ENCODE measurements around the gene DMRT2.
A peak's percentile ranks its signal among the peaks of the same experiment; 100 is the strongest.

DMRT2 gene

GRCh38 chr9:1065130-1065529 is 15.0 kb downstream of the DMRT2 start:
- Histone ChIP-seq H3K4me1 (ENCODE audit: control insufficient read depth, low read depth, low read length) (no peaks in the 10 kb centered on the region), H3K27ac (ENCODE audit: low read length) (no peak overlapping the region), H3K9me3 (ENCODE audit: control insufficient read depth, low read depth, low read length) (peaks cover 6% of the 10 kb centered on the region), H3K27me3 (ENCODE audit: control insufficient read depth, insufficient read depth, low read length) (no peaks in the 10 kb centered on the region), H3K9ac (ENCODE audit: low read length) (no peak overlapping the region), H3K4me3 (ENCODE audit: low read length) (no peak overlapping the region), H3K36me3 (ENCODE audit: control insufficient read depth, low read depth, low read length) (no peaks in the 10 kb centered on the region)

GRCh38 chr9:1070692-1071091 is 20.5 kb downstream of the DMRT2 start:
- Histone ChIP-seq H3K27ac (ENCODE audit: low read length) (no peak overlapping the region), H3K9ac (ENCODE audit: low read length) (no peak overlapping the region), H3K4me3 (ENCODE audit: low read length) (no peak overlapping the region), H3K27me3 (ENCODE audit: control insufficient read depth, insufficient read depth, low read length) (no peaks in the 10 kb centered on the region), H3K36me3 (ENCODE audit: control insufficient read depth, low read depth, low read length) (no peaks in the 10 kb centered on the region), H3K9me3 (ENCODE audit: control insufficient read depth, low read depth, low read length) (peaks cover 7% of the 10 kb centered on the region), H3K4me1 (ENCODE audit: control insufficient read depth, low read depth, low read length) (no peaks in the 10 kb centered on the region)

- no peak overlapping the region for H3K4me3 ChIP-seq (ENCODE audit: low read length)
- no peaks in the 10 kb centered on the region for H3K4me1 ChIP-seq (ENCODE audit: control insufficient read depth, low read depth, low read length)
- no peaks in the 10 kb centered on the region for H3K36me3 ChIP-seq (ENCODE audit: control insufficient read depth, low read depth, low read length)
- no peak overlapping the region for H3K27ac ChIP-seq (ENCODE audit: low read length)
- peaks cover 7% of the 10 kb centered on the region for H3K9me3 ChIP-seq (ENCODE audit: control insufficient read depth, low read depth, low read length)
- no peak overlapping the region for H3K9ac ChIP-seq (ENCODE audit: low read length)
- no peaks in the 10 kb centered on the region for H3K27me3 ChIP-seq (ENCODE audit: control insufficient read depth, insufficient read depth, low read length)
Observed at GRCh38 chr9:1071730-1072129, 21.6 kb downstream of the DMRT2 start.

GRCh38 chr9:1073497-1073896 is 23.3 kb downstream of the DMRT2 start:
- H3K27ac ChIP-seq (ENCODE audit: low read length) = no peak overlapping the region
- no peaks in the 10 kb centered on the region for H3K27me3 ChIP-seq (ENCODE audit: control insufficient read depth, insufficient read depth, low read length)
- no peak overlapping the region for H3K4me3 ChIP-seq (ENCODE audit: low read length)
- H3K36me3 ChIP-seq (ENCODE audit: control insufficient read depth, low read depth, low read length) = no peaks in the 10 kb centered on the region
- H3K4me1 ChIP-seq (ENCODE audit: control insufficient read depth, low read depth, low read length) = no peaks in the 10 kb centered on the region
- H3K9me3 ChIP-seq (ENCODE audit: control insufficient read depth, low read depth, low read length) = peaks cover 7% of the 10 kb centered on the region
- no peak overlapping the region for H3K9ac ChIP-seq (ENCODE audit: low read length)

GRCh38 chr9:1077616-1078015 is 27.5 kb downstream of the DMRT2 start:
- Histone ChIP-seq H3K27me3 (ENCODE audit: control insufficient read depth, insufficient read depth, low read length) (peaks cover 4% of the 10 kb centered on the region), H3K27ac (ENCODE audit: low read length) (no peak overlapping the region), H3K9me3 (ENCODE audit: control insufficient read depth, low read depth, low read length) (no peaks in the 10 kb centered on the region), H3K4me1 (ENCODE audit: control insufficient read depth, low read depth, low read length) (no peaks in the 10 kb centered on the region), H3K36me3 (ENCODE audit: control insufficient read depth, low read depth, low read length) (no peaks in the 10 kb centered on the region), H3K4me3 (ENCODE audit: low read length) (no peak overlapping the region), H3K9ac (ENCODE audit: low read length) (no peak overlapping the region)

GRCh38 chr9:1083325-1083913 is 33.3 kb downstream of the DMRT2 start:
- H3K9me3 ChIP-seq (ENCODE audit: control insufficient read depth, low read depth, low read length) = no peaks in the 10 kb centered on the region
- H3K9ac ChIP-seq (ENCODE audit: low read length) = no peak overlapping the region
- peaks cover 13% of the 10 kb centered on the region for H3K27me3 ChIP-seq (ENCODE audit: control insufficient read depth, insufficient read depth, low read length)
- H3K4me3 ChIP-seq (ENCODE audit: low read length) = peak overlapping the region; percentile 71
- H3K27ac ChIP-seq (ENCODE audit: low read length) = no peak overlapping the region
- no peaks in the 10 kb centered on the region for H3K36me3 ChIP-seq (ENCODE audit: control insufficient read depth, low read depth, low read length)
- no peaks in the 10 kb centered on the region for H3K4me1 ChIP-seq (ENCODE audit: control insufficient read depth, low read depth, low read length)

- Histone ChIP-seq H3K27me3 (ENCODE audit: control insufficient read depth, insufficient read depth, low read length) (peaks cover 13% of the 10 kb centered on the region), H3K9me3 (ENCODE audit: control insufficient read depth, low read depth, low read length) (no peaks in the 10 kb centered on the region), H3K36me3 (ENCODE audit: control insufficient read depth, low read depth, low read length) (no peaks in the 10 kb centered on the region), H3K4me3 (ENCODE audit: low read length) (no peak overlapping the region), H3K9ac (ENCODE audit: low read length) (no peak overlapping the region), H3K4me1 (ENCODE audit: control insufficient read depth, low read depth, low read length) (no peaks in the 10 kb centered on the region), H3K27ac (ENCODE audit: low read length) (no peak overlapping the region)
Observed at GRCh38 chr9:1085086-1085485, 34.9 kb downstream of the DMRT2 start.

- no peak overlapping the region for H3K27ac ChIP-seq (ENCODE audit: low read length)
- peaks cover 13% of the 10 kb centered on the region for H3K27me3 ChIP-seq (ENCODE audit: control insufficient read depth, insufficient read depth, low read length)
- H3K36me3 ChIP-seq (ENCODE audit: control insufficient read depth, low read depth, low read length) = no peaks in the 10 kb centered on the region
- no peak overlapping the region for H3K4me3 ChIP-seq (ENCODE audit: low read length)
- no peaks in the 10 kb centered on the region for H3K4me1 ChIP-seq (ENCODE audit: control insufficient read depth, low read depth, low read length)
- no peaks in the 10 kb centered on the region for H3K9me3 ChIP-seq (ENCODE audit: control insufficient read depth, low read depth, low read length)
- H3K9ac ChIP-seq (ENCODE audit: low read length) = no peak overlapping the region
Observed at GRCh38 chr9:1086517-1086916, 36.4 kb downstream of the DMRT2 start.

- H3K9ac ChIP-seq (ENCODE audit: low read length) = no peak overlapping the region
- H3K4me1 ChIP-seq (ENCODE audit: control insufficient read depth, low read depth, low read length) = no peaks in the 10 kb centered on the region
- H3K27me3 ChIP-seq (ENCODE audit: control insufficient read depth, insufficient read depth, low read length) = peaks cover 12% of the 10 kb centered on the region
- no peak overlapping the region for H3K27ac ChIP-seq (ENCODE audit: low read length)
- no peaks in the 10 kb centered on the region for H3K9me3 ChIP-seq (ENCODE audit: control insufficient read depth, low read depth, low read length)
- H3K4me3 ChIP-seq (ENCODE audit: low read length) = no peak overlapping the region
- no peaks in the 10 kb centered on the region for H3K36me3 ChIP-seq (ENCODE audit: control insufficient read depth, low read depth, low read length)
Observed at GRCh38 chr9:1087120-1087881, 37.1 kb downstream of the DMRT2 start.

GRCh38 chr9:1094749-1095148 is 44.6 kb downstream of the DMRT2 start:
- no peaks in the 10 kb centered on the region for H3K27me3 ChIP-seq (ENCODE audit: control insufficient read depth, insufficient read depth, low read length)
- H3K4me3 ChIP-seq (ENCODE audit: low read length) = no peak overlapping the region
- no peak overlapping the region for H3K27ac ChIP-seq (ENCODE audit: low read length)
- no peaks in the 10 kb centered on the region for H3K36me3 ChIP-seq (ENCODE audit: control insufficient read depth, low read depth, low read length)
- H3K9ac ChIP-seq (ENCODE audit: low read length) = no peak overlapping the region
- H3K9me3 ChIP-seq (ENCODE audit: control insufficient read depth, low read depth, low read length) = no peaks in the 10 kb centered on the region
- H3K4me1 ChIP-seq (ENCODE audit: control insufficient read depth, low read depth, low read length) = no peaks in the 10 kb centered on the region

- H3K27ac ChIP-seq (ENCODE audit: low read length) = no peak overlapping the region
- no peaks in the 10 kb centered on the region for H3K9me3 ChIP-seq (ENCODE audit: control insufficient read depth, low read depth, low read length)
- H3K36me3 ChIP-seq (ENCODE audit: control insufficient read depth, low read depth, low read length) = no peaks in the 10 kb centered on the region
- no peak overlapping the region for H3K4me3 ChIP-seq (ENCODE audit: low read length)
- no peaks in the 10 kb centered on the region for H3K4me1 ChIP-seq (ENCODE audit: control insufficient read depth, low read depth, low read length)
- peaks cover 8% of the 10 kb centered on the region for H3K27me3 ChIP-seq (ENCODE audit: control insufficient read depth, insufficient read depth, low read length)
- H3K9ac ChIP-seq (ENCODE audit: low read length) = no peak overlapping the region
Observed at GRCh38 chr9:1096155-1096964, 46.2 kb downstream of the DMRT2 start.
